Measurements from ENCODE around the gene MFSD6. TPM values are rescaled to one million over a fixed set of nuclear protein-coding genes. Genes with fewer than 3 reads are reported as not detected.
"Not testable (repeated sequence)": the region's sequence is repeated elsewhere in the genome, so short reads cannot be mapped to it uniquely, and the experiment has no call there.

Gene MFSD6
- polyA plus RNA-seq (2014; cell fraction: cytosol; rRNA removed): 14.8 and 16.0 TPM in 2 replicates
- polyA plus RNA-seq (2014; cell fraction: nucleus; rRNA removed): 6.9 and 9.1 TPM in 2 replicates

- peak; percentile 36 for DNase-seq (ENCODE audit: low spot score)
Measured at GRCh38 chr2:190407662-190408537, at the start of gene MFSD6. Gene MFSD6, plus strand, starts transcription at chr2:190408355. Its CDS starts 27,675 bp downstream, at chr2:190436030.

- not testable (repeated sequence) for DNase-seq (ENCODE audit: low spot score)
Measured at GRCh38 chr2:190358655-190359448, 49.3 kb upstream of the MFSD6 start.

GRCh38 chr2:190360561-190360960 lies 47.6 kb upstream of the MFSD6 start:
- no peak for DNase-seq (ENCODE audit: low spot score)

- no peak for DNase-seq (ENCODE audit: low spot score)
Measured at GRCh38 chr2:190360965-190361364, 47.2 kb upstream of the MFSD6 start.

- no peak for DNase-seq (ENCODE audit: low spot score)
Measured at GRCh38 chr2:190361572-190361971, 46.6 kb upstream of the MFSD6 start.

- DNase-seq (ENCODE audit: low spot score): no peak
Measured at GRCh38 chr2:190362894-190363293, 45.3 kb upstream of the MFSD6 start.

GRCh38 chr2:190365499-190366204 lies 42.5 kb upstream of the MFSD6 start:
- DNase-seq (ENCODE audit: low spot score): no peak

GRCh38 chr2:190366248-190366753 lies 41.9 kb upstream of the MFSD6 start:
- no peak for DNase-seq (ENCODE audit: low spot score)

GRCh38 chr2:190367091-190367490 lies 41.1 kb upstream of the MFSD6 start:
- DNase-seq (ENCODE audit: low spot score): no peak

GRCh38 chr2:190369635-190370034 lies 38.5 kb upstream of the MFSD6 start:
- no peak for DNase-seq (ENCODE audit: low spot score)

- DNase-seq (ENCODE audit: low spot score): no peak
Measured at GRCh38 chr2:190376083-190376482, 32.1 kb upstream of the MFSD6 start.

- DNase-seq (ENCODE audit: low spot score): no peak
Measured at GRCh38 chr2:190376591-190377245, 31.4 kb upstream of the MFSD6 start.

- DNase-seq (ENCODE audit: low spot score): no peak
Measured at GRCh38 chr2:190378880-190379237, 29.3 kb upstream of the MFSD6 start.

GRCh38 chr2:190379249-190379964 lies 28.7 kb upstream of the MFSD6 start:
- DNase-seq (ENCODE audit: low spot score): no peak

GRCh38 chr2:190380962-190381412 lies 27.2 kb upstream of the MFSD6 start:
- no peak for DNase-seq (ENCODE audit: low spot score)

GRCh38 chr2:190382851-190383250 lies 25.3 kb upstream of the MFSD6 start:
- peak; percentile 52 for DNase-seq (ENCODE audit: low spot score)

- no peak for DNase-seq (ENCODE audit: low spot score)
Measured at GRCh38 chr2:190387422-190387821, 20.7 kb upstream of the MFSD6 start.

- DNase-seq (ENCODE audit: low spot score): no peak
Measured at GRCh38 chr2:190396271-190396670, 11.9 kb upstream of the MFSD6 start.

- no peak for DNase-seq (ENCODE audit: low spot score)
Measured at GRCh38 chr2:190402986-190403603, 5.1 kb upstream of the MFSD6 start.

- DNase-seq (ENCODE audit: low spot score): no peak
Measured at GRCh38 chr2:190404487-190404886, 3.7 kb upstream of the MFSD6 start.
